GM06990 (cell line): ENCODE measurements around the gene SPDL1.

Experiments
- DNase-seq: peaks from one replicate; pipeline ENCODE4 v3.0.0-alpha.2; 2011; ENCODE audit not compliant: insufficient read length; ENCODE audit errors: extremely low read depth
- H3K27me3 ChIP-seq: replicated peaks from 2 replicates; pipeline ENCODE4 v1.6.0; 2011; ENCODE audit warnings: low read length; ENCODE audit not compliant: control insufficient read depth, insufficient read depth
- H3K36me3 ChIP-seq: 2 replicates; pipeline ENCODE4 v1.5.1; 2011; ENCODE audit warnings: low read length; ENCODE audit not compliant: control insufficient read depth, insufficient read depth
- H3K4me3 ChIP-seq: replicated peaks from 2 replicates; pipeline ENCODE4 v1.5.1; 2011; ENCODE audit warnings: low read depth, mild to moderate bottlenecking, control low read depth, low read length
- CTCF ChIP-seq: IDR thresholded peaks from 2 replicates; pipeline ENCODE4 v1.5.1; 2011; ENCODE audit warnings: low read length, control low read depth, mild to moderate bottlenecking, inconsistent platforms; ENCODE audit not compliant: insufficient read depth, poor library complexity, severe bottlenecking

SPDL1 gene

GRCh38 chr5:169647566-169647965, 64.0 kb downstream of the SPDL1 start:
- H3K36me3 ChIP-seq = peaks cover 2% of the 10 kb centered on the region
- peak overlapping the region; percentile 34 for H3K4me3 ChIP-seq
- TF ChIP-seq CTCF = no peak
- DNase-seq = peak; percentile 47
- no peaks in the 10 kb centered on the region for H3K27me3 ChIP-seq

- Histone ChIP-seq H3K4me3 (no peak overlapping the region), H3K36me3 (peaks cover 2% of the 10 kb centered on the region), H3K27me3 (no peaks in the 10 kb centered on the region)
- TF ChIP-seq CTCF = no peak
- DNase-seq = no peak
Observed at GRCh38 chr5:169648725-169649310, 65.2 kb downstream of the SPDL1 start.

- no peak for TF ChIP-seq CTCF
- Histone ChIP-seq H3K36me3 (peaks cover 2% of the 10 kb centered on the region), H3K27me3 (no peaks in the 10 kb centered on the region), H3K4me3 (no peak overlapping the region; the same call in 1 of the 2 replicates)
- DNase-seq = peak; percentile 26
Observed at GRCh38 chr5:169649486-169649885, 65.9 kb downstream of the SPDL1 start.

- H3K4me3 ChIP-seq = peak overlapping the region; percentile 42
- H3K36me3 ChIP-seq = peaks cover 6% of the 10 kb centered on the region
- H3K27me3 ChIP-seq = no peaks in the 10 kb centered on the region
- peak; percentile 59 for DNase-seq
- no peak for TF ChIP-seq CTCF
Observed at GRCh38 chr5:169650701-169651331, 67.2 kb downstream of the SPDL1 start.

- peak; percentile 25 for DNase-seq
- no peak for TF ChIP-seq CTCF
- Histone ChIP-seq H3K4me3 (peak overlapping the region; percentile 42), H3K27me3 (no peaks in the 10 kb centered on the region), H3K36me3 (peaks cover 6% of the 10 kb centered on the region)
Observed at GRCh38 chr5:169651526-169651925, 68.0 kb downstream of the SPDL1 start.
